CD4-positive, alpha-beta T cell (primary cell): Measurements from ENCODE around the gene MFAP3L. TPM values are rescaled to one million over a fixed set of nuclear protein-coding genes. Genes with fewer than 3 reads are reported as not detected.

Experiments
- ATAC-seq: fragments of 200-7000 bp; cut with Tn5 transposase; one replicate; pipeline ENCODE4 v1.10.0; 2022; ENCODE audit warnings: mild to moderate bottlenecking; ENCODE audit not compliant: poor library complexity
- CTCF ChIA-PET: fragments of 350-600 bp; sonication (Branson Sonifier 250); formaldehyde crosslinking; loops from one replicate; lab custom pipeline; 2021; ENCODE audit warnings: antibody characterized with exemption, inconsistent platforms; lab: Charles Lee
- POLR2A ChIA-PET: fragments of 350-600 bp; sonication (Branson Sonifier 250); formaldehyde crosslinking; loops from one replicate; lab custom pipeline; 2021; ENCODE audit warnings: antibody characterized with exemption, inconsistent platforms; lab: Charles Lee
- DNase-seq, 14 experiments: peaks; one replicate each; pipeline ENCODE4 v3.0.0-alpha.2; 2013 to 2020; ENCODE audit warnings: mixed read lengths in 2 of 14
- H3K27ac ChIP-seq, 2 donors: one replicate each; pipeline versions ENCODE4 v1.5.1 to v1.7.0; 2013; ENCODE audit warnings: low read length in 2 of 2, low read depth in 1 of 2, mild to moderate bottlenecking in 1 of 2
- H3K27me3 ChIP-seq, 2 experiments: 1 replicate in 1 of 2; 2 replicates in 1 of 2; pipeline versions ENCODE4 v1.6.1 to v1.7.0; 2013; ENCODE audit warnings: low read length in 2 of 2, control low read depth in 1 of 2, mild to moderate bottlenecking in 1 of 2, moderate library complexity in 1 of 2; ENCODE audit not compliant: insufficient read depth in 2 of 2, control insufficient read depth in 1 of 2
- H3K36me3 ChIP-seq: one replicate; pipeline ENCODE4 v1.6.1; 2013; ENCODE audit warnings: low read length, control low read depth; ENCODE audit not compliant: insufficient read depth
- H3K4me1 ChIP-seq: one replicate; pipeline ENCODE4 v1.6.1; 2013; ENCODE audit warnings: low read length, control low read depth; ENCODE audit not compliant: insufficient read depth
- H3K4me3 ChIP-seq: one replicate; pipeline ENCODE4 v1.5.1; 2013; ENCODE audit warnings: mild to moderate bottlenecking, low read length, moderate library complexity
- H3K9me3 ChIP-seq, 2 experiments: 1 replicate in 1 of 2; 2 replicates in 1 of 2; pipeline versions ENCODE4 v1.6.1 to v1.7.0; 2013; ENCODE audit warnings: low read length in 2 of 2, mild to moderate bottlenecking in 2 of 2, control low read depth in 1 of 2, moderate library complexity in 1 of 2; ENCODE audit not compliant: control insufficient read depth in 1 of 2, insufficient read depth in 1 of 2
- H3K27ac Mint-ChIP-seq: one replicate; pipeline ENCODE4 v1.8.0; 2020; ENCODE audit warnings: mixed read lengths
- H3K27me3 Mint-ChIP-seq: one replicate; pipeline ENCODE4 v1.8.0; 2021; ENCODE audit warnings: mixed read lengths
- H3K36me3 Mint-ChIP-seq: one replicate; pipeline ENCODE4 v1.8.0; 2021; ENCODE audit warnings: low read depth, mixed read lengths
- H3K4me1 Mint-ChIP-seq: one replicate; pipeline ENCODE4 v1.8.0; 2021; ENCODE audit warnings: low read depth, mixed read lengths
- H3K4me3 Mint-ChIP-seq: one replicate; pipeline ENCODE4 v1.8.0; 2020; ENCODE audit warnings: mild to moderate bottlenecking, mixed read lengths
- H3K9me3 Mint-ChIP-seq: one replicate; pipeline ENCODE4 v1.8.0; 2020; ENCODE audit warnings: mixed read lengths
- intact Hi-C, 2 experiments: fragments of 100-400 bp; cut with DNase I in 1 of 2; cut with micrococcal nuclease in 1 of 2; formaldehyde crosslinking; loops; one replicate each; pipeline versions ENCODE4 v1.15.1 to v1.9.0; 2023 to 2025; cut with DNase I, micrococcal nuclease
- total RNA-seq, 174 experiments: library from RNA in 2 of 174; stranded (reverse) in 2 of 174; gene quantifications; one replicate each; pipeline ENCODE4 v1.2.3 and lab custom pipeline; 2021 to 2026
- TF ChIP-seq, protein P1 (sequence below): fragments of 200-600 bp; IDR thresholded peaks from one replicate; pipeline ENCODE4 v1.8.0; 2022; ENCODE audit warnings: antibody characterized with exemption, mild to moderate bottlenecking

Gene MFAP3L
- total RNA-seq, 2 experiments from 2014 or later, result 0.59 to 1.3 TPM

DNA sequence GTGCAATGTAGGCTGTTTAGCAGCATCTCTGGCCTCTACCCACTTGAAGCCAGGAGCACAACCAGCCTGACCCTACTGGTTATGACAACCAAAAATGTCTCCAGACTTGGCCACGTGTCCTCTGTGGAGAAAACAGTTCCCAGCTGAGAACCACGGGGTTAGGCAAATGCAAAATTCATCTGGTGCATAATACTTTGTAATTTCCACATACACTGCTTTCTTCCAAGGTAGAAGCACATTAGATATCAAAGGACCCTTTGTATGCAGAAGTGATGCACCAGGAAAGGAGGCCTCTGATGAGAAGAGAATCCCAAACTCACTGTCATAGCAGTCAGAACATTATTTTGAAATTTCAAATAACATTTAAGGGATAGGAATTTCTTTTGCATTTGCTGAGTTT, 26.3 kb downstream of the MFAP3L start:
- Mint-ChIP-seq H3K9me3 (no peaks in the 10 kb centered on the region), H3K4me1 (no peaks in the 10 kb centered on the region), H3K27ac (no peak overlapping the region), H3K27me3 (no peaks in the 10 kb centered on the region), H3K36me3 (no peaks in the 10 kb centered on the region), H3K4me3 (no peak overlapping the region)
- POLR2A ChIA-PET, result no interaction called here
- DNase-seq (no peak), ATAC-seq (no peak)
- H3K9me3 ChIP-seq, result no peaks in the 10 kb centered on the region
- no peaks in the 10 kb centered on the region for H3K36me3 ChIP-seq
- intact Hi-C loops, result no loop called here
- H3K4me3 ChIP-seq, result no peak overlapping the region
- no peaks in the 10 kb centered on the region for H3K4me1 ChIP-seq
- H3K27ac ChIP-seq, result no peak overlapping the region
- H3K27me3 ChIP-seq, result no peaks in the 10 kb centered on the region
- TF ChIP-seq, protein P1, sequence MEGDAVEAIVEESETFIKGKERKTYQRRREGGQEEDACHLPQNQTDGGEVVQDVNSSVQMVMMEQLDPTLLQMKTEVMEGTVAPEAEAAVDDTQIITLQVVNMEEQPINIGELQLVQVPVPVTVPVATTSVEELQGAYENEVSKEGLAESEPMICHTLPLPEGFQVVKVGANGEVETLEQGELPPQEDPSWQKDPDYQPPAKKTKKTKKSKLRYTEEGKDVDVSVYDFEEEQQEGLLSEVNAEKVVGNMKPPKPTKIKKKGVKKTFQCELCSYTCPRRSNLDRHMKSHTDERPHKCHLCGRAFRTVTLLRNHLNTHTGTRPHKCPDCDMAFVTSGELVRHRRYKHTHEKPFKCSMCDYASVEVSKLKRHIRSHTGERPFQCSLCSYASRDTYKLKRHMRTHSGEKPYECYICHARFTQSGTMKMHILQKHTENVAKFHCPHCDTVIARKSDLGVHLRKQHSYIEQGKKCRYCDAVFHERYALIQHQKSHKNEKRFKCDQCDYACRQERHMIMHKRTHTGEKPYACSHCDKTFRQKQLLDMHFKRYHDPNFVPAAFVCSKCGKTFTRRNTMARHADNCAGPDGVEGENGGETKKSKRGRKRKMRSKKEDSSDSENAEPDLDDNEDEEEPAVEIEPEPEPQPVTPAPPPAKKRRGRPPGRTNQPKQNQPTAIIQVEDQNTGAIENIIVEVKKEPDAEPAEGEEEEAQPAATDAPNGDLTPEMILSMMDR, result no peak
- CTCF ChIA-PET, result no interaction called here

DNA sequence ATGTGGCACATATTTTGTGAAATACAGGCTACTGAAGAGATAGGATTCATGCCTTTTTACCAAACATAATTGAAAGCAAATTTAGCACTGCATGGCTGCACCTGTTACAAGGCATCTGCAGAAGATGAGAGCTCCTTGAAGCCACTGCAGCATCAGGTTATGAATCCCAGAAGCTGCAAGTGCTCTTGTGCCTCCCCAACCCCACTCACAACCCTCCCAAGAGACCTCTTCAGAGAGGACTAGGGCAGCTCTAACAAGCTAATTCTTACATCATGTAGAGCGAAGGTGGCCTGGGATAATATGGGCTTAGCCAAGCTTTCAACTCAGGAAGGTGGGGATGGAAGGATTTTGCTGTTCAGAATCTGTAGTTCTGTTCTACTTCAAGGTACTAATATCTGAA, 27.2 kb downstream of the MFAP3L start:
- ChIA-PET POLR2A (no interaction called here), CTCF (no interaction called here)
- H3K36me3 Mint-ChIP-seq, result no peaks in the 10 kb centered on the region
- H3K27ac Mint-ChIP-seq, result no peak overlapping the region
- no peak overlapping the region for H3K4me3 Mint-ChIP-seq
- H3K4me1 ChIP-seq, result no peaks in the 10 kb centered on the region
- no peaks in the 10 kb centered on the region for H3K36me3 ChIP-seq
- DNase-seq (no peak), ATAC-seq (no peak)
- no peaks in the 10 kb centered on the region for H3K27me3 ChIP-seq
- no peaks in the 10 kb centered on the region for H3K27me3 Mint-ChIP-seq
- no peak overlapping the region for H3K27ac ChIP-seq
- intact Hi-C loops, result no loop called here
- no peaks in the 10 kb centered on the region for H3K9me3 Mint-ChIP-seq
- TF ChIP-seq, protein P1, result no peak
- no peaks in the 10 kb centered on the region for H3K4me1 Mint-ChIP-seq
- H3K4me3 ChIP-seq, result no peak overlapping the region
- no peaks in the 10 kb centered on the region for H3K9me3 ChIP-seq

GRCh38 chr4:169996379-169997240, 29.6 kb downstream of the MFAP3L start:
- Mint-ChIP-seq H3K4me1 (no peaks in the 10 kb centered on the region), H3K36me3 (no peaks in the 10 kb centered on the region), H3K4me3 (no peak overlapping the region), H3K27me3 (peaks cover 6% of the 10 kb centered on the region), H3K27ac (no peak overlapping the region), H3K9me3 (no peaks in the 10 kb centered on the region)
- Histone ChIP-seq H3K27me3 (no peaks in the 10 kb centered on the region), H3K36me3 (no peaks in the 10 kb centered on the region), H3K9me3 (peaks cover 0 to 2% of the 10 kb centered on the region in 2 experiments), H3K4me3 (no peak overlapping the region), H3K27ac (no peak overlapping the region), H3K4me1 (no peaks in the 10 kb centered on the region)
- TF ChIP-seq, protein P1, result no peak
- ATAC-seq (no peak), DNase-seq (no peak)
- POLR2A ChIA-PET, result no interaction called here
- CTCF ChIA-PET, result no interaction called here
- intact Hi-C loops, result no loop called here
